Tibial nerve (tissue), 4 donors: ENCODE measurements around the gene CCT6B.
"Not testable (repeated sequence)": the region's sequence is repeated elsewhere in the genome, so short reads cannot be mapped to it uniquely, and the experiment has no call there.

Experiments
- CTCF ChIP-seq, 5 experiments: fragments of 200-600 bp in 3 of 5; fragments of 450-650 bp in 2 of 5; sonication (generic) in 3 of 5; IDR thresholded peaks; one replicate each; pipeline ENCODE4 v1.5.1; 2016 to 2019; ENCODE audit warnings: antibody characterized with exemption in 5 of 5, mild to moderate bottlenecking in 3 of 5, moderate library complexity in 2 of 5
- EP300 ChIP-seq, 2 donors: sonication (generic); formaldehyde crosslinking; IDR thresholded peaks; one replicate each; pipeline ENCODE4 v1.6.1; 2017; ENCODE audit warnings: antibody characterized with exemption in 2 of 2, mild to moderate bottlenecking in 1 of 2

GRCh38 chr17:34950780-34951179, 10.5 kb downstream of the CCT6B start:
- TF ChIP-seq CTCF, EP300 (IDR thresholded peaks at IDR 0.05): not testable (repeated sequence)
